NCI-H2196 (cell line): Measurements from ENCODE around the gene CLEC7A.

Source experiments
- DNase-seq: peaks from one replicate; lab custom pipeline; 2025; ENCODE audit not compliant: unreplicated experiment; lab: John Stamatoyannopoulos, UW

CLEC7A gene

DNA sequence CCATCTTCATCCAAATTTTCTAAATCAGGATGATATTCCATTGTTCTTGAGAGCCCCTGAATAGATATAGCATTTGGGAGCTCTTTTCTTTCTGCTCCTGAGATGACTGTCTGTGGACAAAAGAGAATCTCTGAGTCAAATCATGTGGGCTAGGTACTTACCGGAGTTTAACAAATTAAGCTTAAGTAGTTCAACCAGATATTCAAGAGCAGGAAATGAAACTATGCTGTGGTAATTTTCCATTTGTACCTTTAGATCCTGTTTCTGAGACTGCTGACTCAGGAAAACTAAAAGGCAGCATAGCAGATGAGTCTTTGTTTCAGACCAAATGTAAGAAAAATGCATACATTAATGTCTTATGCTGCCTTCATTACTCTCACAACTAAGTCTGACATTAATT, at the start of gene CLEC7A:
Gene CLEC7A (minus strand): TSS at position 158 of the 400 bp plus-strand sequence. CDS start 117 bp downstream, at position 41.
- no peak for DNase-seq

DNA sequence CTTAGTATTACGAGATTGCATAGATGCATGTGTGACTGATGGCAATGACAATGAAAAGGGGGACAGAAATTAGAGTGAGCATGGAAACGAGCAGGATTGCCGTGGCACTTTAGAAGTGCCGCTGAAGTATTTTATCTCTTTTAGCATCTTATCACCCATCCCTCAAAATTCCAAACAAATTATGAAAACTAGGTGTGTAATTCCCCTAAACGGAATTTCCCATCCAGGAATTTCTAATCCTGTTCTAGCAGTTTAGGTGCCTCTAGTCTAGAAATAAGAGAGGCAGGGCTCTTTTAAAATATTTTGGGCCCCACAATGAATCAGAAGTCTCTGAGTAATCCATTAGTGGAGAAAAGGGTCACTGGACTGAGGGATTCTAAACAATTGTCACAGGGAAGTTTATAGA, 49.8 kb upstream of the CLEC7A start:
- DNase-seq = no peak

GRCh38 chr12:10178821-10179220, 48.8 kb upstream of the CLEC7A start, which contains the start of gene TMEM52B:
TMEM52B (plus strand) TSS chr12:10179032; CDS start chr12:10179575, 543 bp downstream.
- no peak for DNase-seq

DNA sequence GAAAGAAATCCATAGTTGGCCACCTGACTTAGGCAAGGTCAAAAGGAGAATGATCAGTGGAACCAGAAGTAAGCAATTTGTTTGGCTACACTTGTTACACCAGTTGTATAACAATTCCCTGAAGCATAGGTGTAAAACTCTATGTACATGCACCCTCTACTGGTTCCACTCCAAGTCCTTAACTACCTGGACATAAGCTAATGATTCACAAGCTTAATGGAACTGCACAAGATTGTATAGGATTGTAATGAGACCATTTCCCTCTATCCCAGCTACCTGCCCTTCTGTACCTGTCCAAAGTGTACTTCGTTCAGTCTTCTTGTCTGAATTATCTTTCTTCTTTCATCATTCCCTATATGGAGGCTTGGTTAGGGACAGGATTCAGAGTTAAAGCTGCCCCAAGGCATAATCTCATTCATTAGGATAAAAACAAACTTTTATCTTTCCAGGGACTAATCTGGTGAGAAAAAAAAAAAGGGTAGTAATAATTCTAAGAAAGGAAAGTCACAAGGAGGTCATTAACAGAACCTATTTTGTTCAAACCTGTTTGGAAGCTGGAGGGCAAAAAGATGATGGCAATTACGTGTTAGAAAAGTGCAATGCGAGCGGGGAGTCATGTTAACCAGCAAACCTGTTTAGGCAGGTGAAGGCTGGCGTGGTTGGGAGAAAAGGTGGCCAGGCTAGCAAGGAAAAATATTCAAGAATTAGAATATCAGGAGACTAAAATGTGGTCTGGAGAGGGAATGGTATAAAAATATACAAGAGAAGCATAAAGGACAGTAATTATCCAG, 46.0 kb upstream of the CLEC7A start:
- no peak for DNase-seq

DNA sequence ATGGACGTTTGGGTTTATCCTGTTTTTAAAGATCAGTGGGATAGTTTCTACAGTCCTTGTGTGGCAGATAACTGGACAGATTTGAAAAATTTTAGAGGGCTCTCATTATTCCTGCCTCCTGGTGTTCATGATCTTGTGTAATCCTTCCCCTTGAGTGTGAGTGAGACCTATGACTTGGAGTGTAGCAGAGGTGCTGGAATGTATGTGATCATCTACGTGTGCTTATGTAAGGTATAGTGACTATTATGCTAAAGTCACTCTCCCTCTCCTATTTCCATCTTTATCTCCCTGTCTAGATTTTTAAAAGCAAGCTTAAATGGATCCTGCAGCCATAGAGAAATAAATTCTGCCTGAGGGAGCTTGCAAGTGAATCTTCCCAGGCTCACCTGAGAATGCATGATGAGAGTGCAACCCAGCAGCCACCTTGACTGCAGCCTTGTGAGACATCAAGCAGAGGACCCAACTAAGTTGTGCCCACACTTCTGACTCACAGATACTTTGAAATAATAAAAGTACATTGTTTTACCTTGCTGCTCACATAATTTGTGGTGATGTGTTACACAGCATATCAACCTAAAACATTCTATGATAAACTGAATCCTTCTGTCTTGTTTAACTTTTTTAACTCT, 45.1 kb upstream of the CLEC7A start:
- no peak for DNase-seq

GRCh38 chr12:10171973-10172728, 42.2 kb upstream of the CLEC7A start, which contains the start of gene OLR1:
OLR1 (minus strand) TSS chr12:10172132; CDS start chr12:10172077, 55 bp downstream.
- no peak for DNase-seq

- DNase-seq = no peak
These were observed 40.2 kb upstream of the CLEC7A start for GRCh38 chr12:10170216-10170615.

DNA sequence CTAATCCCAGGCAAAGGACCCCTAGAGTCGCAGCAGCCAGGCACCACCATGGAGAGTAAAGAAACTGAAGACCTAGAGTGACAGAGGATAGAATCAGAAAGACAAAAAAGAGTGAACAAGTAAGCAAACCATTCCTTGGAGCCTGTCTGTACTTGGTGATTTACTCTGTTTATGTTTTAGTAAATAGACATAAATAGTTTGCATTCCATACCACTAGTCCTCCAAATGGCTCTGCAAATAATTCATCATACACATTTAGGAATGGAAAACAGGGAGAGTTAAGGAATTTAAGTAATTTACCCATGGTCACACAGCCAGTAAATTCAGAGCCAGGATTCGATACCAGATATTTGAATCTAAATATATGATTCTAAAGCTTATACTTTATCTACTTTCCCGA, 39.1 kb upstream of the CLEC7A start:
- DNase-seq = no peak

DNA sequence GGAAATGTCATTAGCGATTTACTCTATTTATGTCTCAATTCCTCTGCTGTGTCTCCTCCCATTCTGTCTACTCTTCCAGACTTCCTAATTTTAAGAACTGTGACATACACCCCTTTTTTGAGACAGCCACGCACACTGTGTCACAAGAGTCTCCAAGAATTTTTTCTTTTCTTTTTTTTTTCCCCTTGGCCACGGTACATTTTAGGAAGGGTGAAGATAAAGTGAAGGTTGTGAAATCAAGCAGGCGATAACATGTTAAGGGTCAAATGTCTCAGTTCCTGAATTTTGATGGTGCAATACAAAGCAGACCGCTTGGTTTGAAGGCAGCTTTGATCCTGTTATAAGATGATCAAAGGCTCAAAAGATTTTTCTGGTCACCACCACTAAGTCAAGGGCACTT, 37.6 kb upstream of the CLEC7A start:
- no peak for DNase-seq

- DNase-seq = no peak
These were observed 35.4 kb upstream of the CLEC7A start for GRCh38 chr12:10165421-10165820.

DNA sequence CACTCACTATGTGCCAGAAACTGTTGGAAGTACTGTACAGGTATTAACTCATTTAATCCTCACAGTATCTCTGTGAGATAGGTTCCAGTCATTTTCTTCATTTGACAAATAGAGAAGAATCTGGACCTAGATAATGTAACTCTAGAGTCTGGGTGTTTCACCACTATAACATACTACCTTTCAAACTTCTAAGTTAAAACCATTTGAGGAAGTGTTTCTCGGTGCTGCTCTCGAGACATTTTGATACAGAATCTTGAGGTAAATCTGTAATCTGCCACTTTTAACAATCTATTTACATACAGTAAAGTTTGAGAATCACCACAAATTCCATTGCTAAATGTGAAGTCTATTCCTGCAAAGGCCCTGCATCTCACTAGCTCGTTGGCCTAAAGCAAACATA, 33.1 kb upstream of the CLEC7A start:
- no peak for DNase-seq

GRCh38 chr12:10160617-10161385, 30.8 kb upstream of the CLEC7A start:
- no peak for DNase-seq

DNA sequence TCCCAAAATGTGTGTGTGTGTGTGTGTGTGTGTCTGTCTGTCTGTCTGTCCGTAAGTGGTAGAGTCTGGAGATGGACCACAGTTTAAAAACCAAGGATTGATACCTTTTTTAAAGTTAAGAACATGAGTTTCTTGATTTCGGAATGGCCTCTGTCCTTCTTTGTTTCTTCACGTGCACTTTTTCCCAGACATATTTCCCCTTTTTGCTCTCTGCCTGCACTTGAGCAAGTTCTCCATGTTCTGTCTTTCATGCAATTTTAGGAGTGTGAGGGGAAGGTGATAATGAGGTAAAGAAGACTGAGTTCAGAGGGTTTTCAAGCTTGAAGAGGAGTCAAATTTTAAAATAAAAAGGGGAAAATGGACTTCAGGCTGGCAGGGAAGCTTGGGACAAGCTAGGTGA, 29.3 kb upstream of the CLEC7A start:
- DNase-seq = no peak

- DNase-seq = no peak
These were observed 28.4 kb upstream of the CLEC7A start for GRCh38 chr12:10158406-10158805.

DNA sequence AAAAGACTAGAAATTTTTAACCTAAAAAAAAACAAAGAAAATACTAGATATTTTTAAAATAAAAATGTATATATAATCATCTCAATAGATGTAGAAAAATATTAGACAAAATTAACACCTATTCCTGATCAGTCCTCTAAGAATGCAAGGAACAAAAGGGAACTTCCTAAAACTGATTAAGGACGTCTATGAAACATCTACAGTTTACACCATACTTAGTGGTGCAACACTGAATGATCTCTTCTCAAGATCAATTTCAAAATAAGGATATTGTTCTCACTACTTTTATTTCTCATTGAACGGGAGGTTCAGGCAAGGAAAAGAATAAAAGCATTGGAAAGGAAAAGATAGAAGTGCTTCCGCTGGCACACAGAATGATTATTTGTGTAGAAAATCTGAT, 26.0 kb upstream of the CLEC7A start:
- no peak for DNase-seq

- no peak for DNase-seq
These were observed 24.1 kb upstream of the CLEC7A start for GRCh38 chr12:10154145-10154496.

DNA sequence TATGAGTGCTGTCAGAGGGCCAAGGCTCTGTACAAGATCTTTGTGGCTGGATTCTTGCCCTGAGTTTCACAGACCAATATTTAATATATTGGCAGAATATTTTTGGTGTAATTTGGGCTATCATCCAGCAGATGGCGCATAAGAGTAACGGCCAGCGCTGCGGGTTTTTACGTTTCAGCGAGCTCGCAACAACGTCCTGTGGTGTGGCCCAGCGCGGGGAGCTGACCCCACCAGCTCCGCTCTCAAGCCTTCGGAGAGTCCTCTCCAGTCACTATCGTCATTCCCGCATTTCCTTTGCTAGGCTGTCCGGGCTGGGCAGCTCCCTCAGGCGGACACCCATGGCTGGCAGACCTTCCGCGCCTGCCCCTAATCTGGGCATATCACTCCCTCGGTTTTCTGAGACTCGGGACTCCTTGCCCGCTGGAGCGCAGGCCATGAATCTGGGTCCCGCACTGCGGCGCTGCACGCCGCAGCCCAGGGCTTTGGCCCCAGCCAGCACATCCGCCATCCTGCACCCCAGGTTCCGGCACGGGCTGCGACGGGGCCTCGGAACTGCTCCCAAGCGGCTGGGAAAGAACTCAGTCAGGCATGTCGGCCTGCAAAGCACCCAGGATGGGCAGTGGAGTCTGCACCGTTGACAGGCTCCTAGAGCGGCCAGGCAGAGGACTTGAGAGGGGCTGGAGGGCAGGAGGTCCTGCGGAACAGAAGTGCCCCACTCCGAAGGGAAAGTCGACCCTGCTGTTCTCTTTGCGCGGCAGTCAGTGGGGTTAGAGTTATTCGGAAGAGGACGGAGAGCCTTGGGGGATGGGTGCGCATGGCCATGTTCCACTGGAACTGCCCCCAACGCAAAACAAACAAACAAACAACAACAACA, 23.5 kb upstream of the CLEC7A start:
- peak; percentile 25 for DNase-seq

DNA sequence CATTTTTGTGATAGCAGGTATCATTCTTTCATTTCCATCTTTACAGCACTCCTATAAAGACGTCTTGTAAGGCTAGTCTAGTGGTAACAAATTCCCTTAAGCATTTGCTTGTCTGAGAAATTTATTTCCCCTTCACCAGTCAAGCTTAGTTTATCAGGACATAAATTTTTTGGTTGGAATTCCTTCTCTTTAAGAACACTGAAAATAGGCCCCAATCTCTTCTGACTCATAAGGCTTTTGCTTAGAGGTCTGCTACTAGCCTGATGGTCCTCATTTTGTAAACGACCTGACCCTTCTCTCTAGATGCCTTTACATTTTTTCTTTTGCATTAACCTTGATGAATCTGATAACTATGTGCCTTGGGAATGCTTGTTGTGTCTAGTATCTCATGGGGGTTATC, 21.6 kb upstream of the CLEC7A start:
- DNase-seq = no peak

GRCh38 chr12:10147714-10148403, 17.9 kb upstream of the CLEC7A start:
- no peak for DNase-seq
